GM12891 (cell line): ENCODE results near the gene ALKBH5.

Source experiments
- POLR2A ChIP-seq: IDR thresholded peaks from 2 replicates; pipeline ENCODE4 v1.6.1; 2011; ENCODE audit warnings: low read depth, low read length, control low read depth
- TAF1 ChIP-seq: IDR thresholded peaks from 2 replicates; pipeline ENCODE4 v1.6.1; 2011; ENCODE audit warnings: low read depth, low read length, control low read depth

DNA sequence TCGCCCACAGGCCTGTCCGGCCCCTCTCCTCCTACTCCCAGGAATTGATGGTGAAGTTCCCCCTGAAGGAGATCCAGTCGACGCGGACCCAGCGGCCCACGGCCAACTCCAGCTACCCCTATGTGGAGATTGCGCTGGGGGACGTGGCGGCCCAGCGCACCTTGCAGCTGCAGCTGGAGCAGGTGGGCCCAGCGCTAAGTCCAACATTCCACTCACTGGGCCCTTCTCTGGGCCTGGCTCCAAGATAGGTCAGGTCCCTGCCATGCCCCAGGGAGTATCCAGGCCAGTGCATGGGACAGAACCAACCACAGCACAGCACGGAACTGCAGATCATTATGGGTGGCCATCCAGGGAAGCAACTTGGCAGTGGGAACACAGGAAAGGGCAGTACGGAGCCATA is 9.9 kb upstream of the ALKBH5 start:
- TF ChIP-seq TAF1 = no peak
- TF ChIP-seq POLR2A = no peak
